ENCODE data around the gene NUDT16L1.

Gene NUDT16L1

GRCh38 chr16:4696172-4696904 lies 3.0 kb downstream of the NUDT16L1 start:
- DNase-seq = no peak

GRCh38 chr16:4696905-4697847 lies 3.8 kb downstream of the NUDT16L1 start:
- DNase-seq = no peak

DNA sequence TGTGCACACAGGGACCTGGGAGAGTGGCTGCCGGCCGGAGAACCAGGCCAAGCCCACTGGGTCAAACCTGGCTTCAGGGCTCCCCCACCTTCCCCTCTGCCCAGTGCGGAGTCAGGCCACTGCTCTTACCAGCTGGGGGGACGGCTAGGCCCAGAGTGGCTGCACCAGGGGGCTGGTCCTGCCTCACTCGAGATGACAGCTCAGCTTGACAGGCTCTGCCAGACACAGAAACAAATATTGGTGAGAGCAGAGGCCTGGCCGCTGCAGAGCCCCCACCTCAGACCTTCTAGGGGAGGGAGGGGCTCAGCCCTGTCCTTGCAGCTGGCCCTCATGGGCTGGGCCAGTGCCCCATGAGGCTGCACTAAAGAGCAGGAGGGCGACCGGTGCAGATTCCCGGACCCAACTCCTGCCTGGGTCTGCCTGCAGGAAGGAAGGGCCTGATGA lies 4.5 kb downstream of the NUDT16L1 start:
- no peak for DNase-seq

- DNase-seq = no peak
Measured at GRCh38 chr16:4698321-4699045, 5.1 kb downstream of the NUDT16L1 start.

- no peak for DNase-seq
Measured at GRCh38 chr16:4699046-4699556, 5.7 kb downstream of the NUDT16L1 start.

DNA sequence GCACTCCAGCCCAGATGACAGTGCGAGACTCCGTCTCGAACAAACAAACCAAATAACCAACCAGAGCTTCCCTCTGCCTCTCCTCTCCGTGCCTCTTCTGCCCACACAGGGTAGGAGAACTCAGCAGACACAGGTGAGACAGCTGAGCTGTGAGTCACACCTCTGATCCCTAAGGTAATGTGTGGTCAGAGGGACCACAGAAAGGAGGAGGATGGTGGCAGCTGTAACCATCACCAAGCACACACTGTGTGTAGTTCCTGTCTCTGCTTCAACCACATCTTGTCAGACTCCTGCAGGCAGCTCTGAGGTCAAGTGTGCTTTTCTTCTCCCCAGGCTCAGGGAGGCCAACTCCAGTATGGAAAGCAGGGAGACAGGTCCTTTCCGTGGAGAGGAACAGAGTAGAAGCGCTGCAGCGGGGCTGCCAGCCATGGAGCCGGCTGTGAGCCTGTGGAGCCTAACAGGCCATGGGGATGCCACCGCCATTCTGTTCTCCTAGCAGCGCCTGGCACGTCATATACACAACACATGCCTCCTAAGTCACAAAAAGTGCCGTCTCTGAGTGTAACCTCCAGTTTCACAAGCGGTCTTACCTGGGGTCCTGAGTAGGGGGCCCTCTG lies 7.1 kb downstream of the NUDT16L1 start:
- no peak for DNase-seq

GRCh38 chr16:4700997-4701743 lies 7.8 kb downstream of the NUDT16L1 start:
- no peak for DNase-seq

DNA sequence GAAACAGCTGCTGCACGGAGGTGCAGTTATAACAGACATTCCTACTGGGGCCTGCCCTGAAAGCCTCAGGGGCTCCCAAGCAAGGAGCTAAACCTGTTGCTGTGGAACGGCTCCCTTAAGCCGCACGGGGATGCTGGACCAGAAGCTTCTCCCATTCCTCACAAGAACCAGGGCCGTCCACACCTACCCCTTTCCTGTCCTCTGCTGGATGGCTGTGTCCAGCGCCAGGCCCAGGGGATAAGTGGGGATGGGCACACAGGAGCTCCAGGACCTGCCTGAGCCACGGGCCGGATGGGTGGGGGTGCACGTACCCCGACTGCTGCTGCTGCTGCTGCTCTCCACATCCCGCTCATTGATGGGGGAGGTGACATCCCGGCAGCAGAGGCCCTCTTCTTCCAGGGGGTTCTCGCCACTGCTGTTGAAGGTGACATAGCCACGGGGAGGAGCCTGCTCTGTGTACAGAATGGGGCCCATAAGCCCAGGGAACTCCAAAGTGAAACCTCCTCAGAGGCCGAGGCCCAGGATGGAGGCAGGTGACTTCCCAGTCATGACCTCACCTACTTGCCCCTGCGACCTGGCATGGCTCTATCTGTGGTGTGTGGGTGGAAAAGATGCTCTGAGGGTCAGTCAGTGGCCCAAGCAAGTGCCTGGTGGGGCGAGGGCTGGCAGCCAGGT lies 8.6 kb downstream of the NUDT16L1 start:
- DNase-seq = no peak

- no peak for DNase-seq
Measured at GRCh38 chr16:4702466-4702808, 9.1 kb downstream of the NUDT16L1 start.

- DNase-seq = no peak
Measured at GRCh38 chr16:4703906-4704305, 10.5 kb downstream of the NUDT16L1 start.

- no peak for DNase-seq
Measured at GRCh38 chr16:4704491-4704890, 11.1 kb downstream of the NUDT16L1 start.

DNA sequence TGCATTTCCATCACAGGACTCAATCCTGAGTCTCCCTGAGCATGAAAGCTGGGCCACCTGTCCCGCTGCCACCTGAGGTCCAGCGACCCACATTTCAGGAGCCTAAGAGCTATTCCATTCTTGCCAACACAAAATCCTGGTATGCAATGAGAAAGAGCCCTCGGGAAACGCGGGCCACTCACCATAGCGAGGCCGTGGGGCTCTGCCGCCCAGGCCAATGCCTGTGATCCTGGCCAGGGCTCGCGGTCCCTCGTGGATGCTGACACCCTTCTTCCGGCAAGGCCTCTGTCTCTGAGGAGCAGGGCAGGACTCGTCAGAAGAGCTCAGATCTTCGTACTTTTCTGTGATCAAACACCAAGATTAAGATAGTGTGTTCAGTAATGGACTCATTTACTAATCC lies 11.6 kb downstream of the NUDT16L1 start:
- DNase-seq = no peak

DNA sequence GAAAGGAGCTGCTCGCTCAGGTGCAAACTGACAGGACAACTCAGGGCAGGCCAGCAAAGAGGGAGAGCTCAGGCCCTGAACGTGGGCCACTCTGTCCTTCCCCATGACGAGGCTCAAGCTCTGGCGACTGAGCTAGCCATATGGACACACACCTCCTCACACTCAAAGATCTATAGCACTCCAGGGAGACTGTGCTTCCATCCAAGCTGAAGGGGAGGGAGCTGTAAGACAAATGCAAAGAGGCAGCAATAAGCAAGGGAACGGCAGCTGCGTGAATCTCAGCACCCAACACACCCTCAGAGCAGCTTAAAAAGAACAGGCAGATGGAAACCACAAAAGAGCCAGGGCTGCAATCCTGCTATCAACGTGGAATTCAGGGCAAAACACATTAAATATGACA lies 13.5 kb downstream of the NUDT16L1 start:
- DNase-seq = no peak

DNA sequence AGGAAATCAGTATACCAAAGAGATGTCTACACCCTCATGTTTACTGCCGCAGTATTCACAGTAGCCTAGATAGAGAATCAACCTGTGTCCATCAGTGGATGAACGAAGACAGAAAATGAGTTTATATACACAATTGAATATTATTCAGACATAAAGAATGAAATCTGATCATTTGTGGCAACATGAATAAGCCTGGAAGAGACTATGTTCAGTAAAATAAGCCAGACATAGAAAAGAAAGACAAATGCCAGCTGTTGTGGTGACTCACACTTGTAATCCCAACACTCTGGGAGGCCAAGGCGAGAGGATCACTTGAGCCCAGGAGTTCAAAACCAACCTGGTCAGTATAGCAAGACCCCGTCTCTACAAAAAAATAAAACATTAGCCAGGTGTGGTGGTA lies 16.1 kb downstream of the NUDT16L1 start:
- DNase-seq = no peak

- no peak for DNase-seq
Measured at GRCh38 chr16:4713663-4714501, 20.5 kb downstream of the NUDT16L1 start.

DNA sequence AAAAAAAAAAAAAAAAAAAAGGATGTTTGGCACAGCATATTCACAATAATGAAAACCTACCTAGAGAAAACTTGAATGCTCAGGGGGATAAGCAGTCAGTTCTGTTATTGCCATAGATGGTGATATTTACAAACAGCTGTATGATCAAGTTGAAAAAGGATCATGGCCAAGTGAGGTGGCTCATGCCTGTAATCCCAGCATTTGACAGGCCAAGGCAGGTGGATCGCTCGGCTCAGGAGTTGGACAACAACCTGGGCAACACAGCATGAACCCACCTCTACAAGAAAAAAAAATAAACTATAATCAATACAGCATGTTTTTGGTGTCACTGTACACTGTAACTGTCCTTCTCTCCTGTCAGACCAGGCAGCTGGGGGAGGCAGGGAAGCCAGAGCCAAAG lies 21.6 kb downstream of the NUDT16L1 start:
- DNase-seq = no peak

DNA sequence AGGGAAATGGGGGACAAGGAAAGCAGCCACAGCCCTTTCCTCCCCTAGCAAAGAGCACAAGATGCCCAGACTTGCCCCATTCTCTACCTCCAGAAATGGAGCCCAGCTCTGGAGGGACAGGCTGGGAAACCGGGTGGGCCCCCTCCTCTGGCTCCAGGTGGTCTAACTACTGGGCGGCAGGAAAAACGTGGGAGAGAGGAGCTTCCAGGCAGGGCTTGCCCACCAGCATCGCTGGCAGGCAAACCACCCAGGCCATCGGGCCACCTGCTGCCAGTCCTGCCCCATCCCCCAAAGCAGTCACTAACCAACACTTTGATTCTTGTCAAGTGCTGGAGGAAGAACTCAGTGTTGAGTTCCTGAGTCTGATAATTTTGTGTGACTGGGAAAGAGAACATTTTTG lies 25.1 kb downstream of the NUDT16L1 start:
- DNase-seq = no peak

GRCh38 chr16:4723071-4723767 lies 29.9 kb downstream of the NUDT16L1 start:
- no peak for DNase-seq

- DNase-seq = no peak
Measured at GRCh38 chr16:4724661-4725270, 31.4 kb downstream of the NUDT16L1 start.
